HFFc6 (cell line): ENCODE measurements around the gene MRM2. TPM values are rescaled to one million over a fixed set of nuclear protein-coding genes. Genes with fewer than 3 reads are reported as not detected.

Source experiments
- DNase-seq: peaks from one replicate; pipeline ENCODE4 v3.0.0-alpha.2; 2018
- H3K27ac Mint-ChIP-seq: 2 replicates; pipeline ENCODE4 v1.8.0; 2020; ENCODE audit warnings: mild to moderate bottlenecking, mixed read lengths
- H3K27me3 Mint-ChIP-seq: 2 replicates; pipeline ENCODE4 v1.8.0; 2021; ENCODE audit warnings: mild to moderate bottlenecking, moderate library complexity, mixed read lengths; ENCODE audit not compliant: insufficient read depth
- H3K36me3 Mint-ChIP-seq: 2 replicates; pipeline ENCODE4 v1.8.0; 2021; ENCODE audit warnings: low read depth, mixed read lengths
- H3K4me1 Mint-ChIP-seq: 2 replicates; pipeline ENCODE4 v1.8.0; 2020; ENCODE audit warnings: low read depth, mixed read lengths
- H3K4me3 Mint-ChIP-seq: 2 replicates; pipeline ENCODE4 v1.8.0; 2020; ENCODE audit warnings: mild to moderate bottlenecking, moderate library complexity, mixed read lengths
- H3K9me3 Mint-ChIP-seq: 2 replicates; pipeline ENCODE4 v1.8.0; 2020; ENCODE audit warnings: mild to moderate bottlenecking, mixed read lengths
- CTCF ChIP-seq: fragments of 200-600 bp; sonication (generic); IDR thresholded peaks from 2 replicates; pipeline ENCODE4 v1.5.0; 2021; ENCODE audit warnings: antibody characterized with exemption, mild to moderate bottlenecking
- total RNA-seq, 6 experiments: library from RNA; stranded (reverse); fragmentation: NEBNext Ultra II Directional; extraction: Animal tissue kit (Norgen Biotek cat#: 25700); gene quantifications; 2 replicates in 1 of 6; 3 replicates in 5 of 6; pipeline ENCODE4 v1.2.3, GENCODE V29; 2021

Gene MRM2
- total RNA-seq, 6 experiments from 2014 or later: 25.9 to 30.5 (median 27.5) TPM

GRCh38 chr7:2279896-2280295, 37.9 kb upstream of the MRM2 start:
- Mint-ChIP-seq H3K4me3 (no peak overlapping the region), H3K27ac (no peak overlapping the region), H3K9me3 (no peaks in the 10 kb centered on the region), H3K36me3 (peaks cover 5% of the 10 kb centered on the region; the same call in 1 of the 2 replicates), H3K4me1 (peaks cover 23% of the 10 kb centered on the region), H3K27me3 (peaks cover 1% of the 10 kb centered on the region; the same call in 1 of the 2 replicates)
- no peak for DNase-seq
- no peak for TF ChIP-seq CTCF

- Mint-ChIP-seq H3K27ac (no peak overlapping the region), H3K4me1 (peaks cover 23% of the 10 kb centered on the region), H3K9me3 (no peaks in the 10 kb centered on the region), H3K27me3 (peaks cover 1% of the 10 kb centered on the region; the same call in 1 of the 2 replicates), H3K36me3 (peaks cover 10% of the 10 kb centered on the region; the same call in 1 of the 2 replicates), H3K4me3 (no peak overlapping the region)
- DNase-seq: no peak
- no peak for TF ChIP-seq CTCF
Measured at GRCh38 chr7:2278026-2278425, 36.0 kb upstream of the MRM2 start.

GRCh38 chr7:2276107-2276506, 34.1 kb upstream of the MRM2 start:
- H3K4me3 Mint-ChIP-seq: no peak overlapping the region
- H3K9me3 Mint-ChIP-seq: no peaks in the 10 kb centered on the region
- peaks cover 1% of the 10 kb centered on the region; the same call in 1 of the 2 replicates for H3K27me3 Mint-ChIP-seq
- H3K4me1 Mint-ChIP-seq: peaks cover 9% of the 10 kb centered on the region
- DNase-seq: no peak
- peaks cover 10% of the 10 kb centered on the region; the same call in 1 of the 2 replicates for H3K36me3 Mint-ChIP-seq
- no peak for TF ChIP-seq CTCF
- H3K27ac Mint-ChIP-seq: no peak overlapping the region

- Mint-ChIP-seq H3K36me3 (peaks cover 10% of the 10 kb centered on the region; the same call in 1 of the 2 replicates), H3K27me3 (peaks cover 1% of the 10 kb centered on the region; the same call in 1 of the 2 replicates), H3K27ac (no peak overlapping the region), H3K4me3 (no peak overlapping the region), H3K4me1 (peaks cover 10% of the 10 kb centered on the region), H3K9me3 (no peaks in the 10 kb centered on the region)
- TF ChIP-seq CTCF: no peak
- no peak for DNase-seq
Measured at GRCh38 chr7:2275101-2275500, 33.1 kb upstream of the MRM2 start.

DNA sequence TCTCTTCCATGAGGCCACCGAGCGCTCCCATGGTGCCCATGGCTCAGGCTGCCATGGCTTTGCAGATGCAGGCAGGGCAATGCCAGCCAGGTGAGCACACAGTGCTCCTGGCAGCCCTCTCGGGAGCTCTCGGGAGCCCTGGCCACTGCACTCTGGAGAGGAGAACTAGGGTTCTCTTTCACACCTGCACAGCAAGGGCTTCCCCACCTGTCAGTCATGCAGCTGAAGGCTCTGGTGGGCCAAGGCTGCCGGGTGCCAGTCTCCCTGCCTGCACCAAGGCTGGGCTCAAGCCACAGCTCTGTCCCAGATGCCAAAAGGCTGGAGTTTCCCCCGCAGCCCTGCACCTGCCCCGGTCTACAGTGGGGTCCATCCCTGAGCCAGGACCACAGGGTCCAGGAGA, 32.7 kb upstream of the MRM2 start:
- H3K4me1 Mint-ChIP-seq: peaks cover 10% of the 10 kb centered on the region
- H3K27me3 Mint-ChIP-seq: peaks cover 1% of the 10 kb centered on the region; the same call in 1 of the 2 replicates
- H3K4me3 Mint-ChIP-seq: no peak overlapping the region
- no peak overlapping the region for H3K27ac Mint-ChIP-seq
- no peak for TF ChIP-seq CTCF
- H3K36me3 Mint-ChIP-seq: peaks cover 10% of the 10 kb centered on the region; the same call in 1 of the 2 replicates
- H3K9me3 Mint-ChIP-seq: no peaks in the 10 kb centered on the region
- no peak for DNase-seq
